OCI-LY1 (cell line): ENCODE results near the gene PRLR.
"Not testable (repeated sequence)": the region's sequence is repeated elsewhere in the genome, so short reads cannot be mapped to it uniquely, and the experiment has no call there.

Source experiments
- H2AFZ ChIP-seq: fragments of 200-600 bp; sonication (generic), shearing (Covaris generic); 2 replicates; pipeline ENCODE4 v1.6.0; 2014; ENCODE audit warnings: antibody characterized with exemption, mild to moderate bottlenecking, low read length
- H3F3A ChIP-seq: fragments of 200-600 bp; sonication (generic), shearing (Covaris generic); 2 replicates; pipeline ENCODE4 v1.6.0; 2014; ENCODE audit warnings: mild to moderate bottlenecking, antibody characterized with exemption, low read length, moderate library complexity; ENCODE audit not compliant: insufficient read depth
- H3K27ac ChIP-seq: fragments of 200-600 bp; sonication (generic); 2 replicates; pipeline ENCODE4 v1.5.1; 2014; ENCODE audit warnings: low read length, mixed run types, mild to moderate bottlenecking, low read depth; ENCODE audit not compliant: poor library complexity, severe bottlenecking
- H3K27me3 ChIP-seq: fragments of 200-600 bp; sonication (generic); 2 replicates; pipeline ENCODE4 v1.6.0; 2014; ENCODE audit warnings: antibody characterized with exemption, mild to moderate bottlenecking, low read length, moderate library complexity; ENCODE audit not compliant: insufficient read depth
- H3K36me3 ChIP-seq: fragments of 200-600 bp; sonication (generic); 2 replicates; pipeline ENCODE4 v1.6.1; 2014; ENCODE audit warnings: mild to moderate bottlenecking, antibody characterized with exemption, low read length, moderate library complexity, mixed read lengths; ENCODE audit not compliant: insufficient read depth
- H3K4me1 ChIP-seq: fragments of 200-600 bp; sonication (generic); 2 replicates; pipeline ENCODE4 v1.5.1; 2014; ENCODE audit warnings: mild to moderate bottlenecking, low read length, moderate library complexity; ENCODE audit not compliant: insufficient read depth, severe bottlenecking
- H3K4me2 ChIP-seq: fragments of 200-600 bp; sonication (generic), shearing (Covaris generic); 2 replicates; pipeline ENCODE4 v1.6.1; 2014; ENCODE audit warnings: low read length
- H3K4me3 ChIP-seq: fragments of 200-600 bp; sonication (generic); 2 replicates; pipeline ENCODE4 v1.5.1; 2014; ENCODE audit warnings: low read length, low read depth, mild to moderate bottlenecking, mixed read lengths; ENCODE audit not compliant: poor library complexity, severe bottlenecking
- H3K79me2 ChIP-seq: fragments of 200-600 bp; shearing (Covaris generic); 2 replicates; pipeline ENCODE4 v1.6.1; 2016; ENCODE audit warnings: mixed run types, low read length, mixed read lengths; ENCODE audit not compliant: insufficient read depth
- H3K9ac ChIP-seq: fragments of 200-600 bp; sonication (generic), shearing (Covaris generic); 2 replicates; pipeline ENCODE4 v1.6.1; 2014; ENCODE audit warnings: mild to moderate bottlenecking, low read length, mixed read lengths
- H3K9me2 ChIP-seq: fragments of 200-600 bp; sonication (generic), shearing (Covaris generic); 2 replicates; pipeline ENCODE4 v1.6.1; 2014; ENCODE audit warnings: low read depth, mild to moderate bottlenecking, low read length, mixed read lengths
- H3K9me3 ChIP-seq: fragments of 200-600 bp; shearing (Covaris generic); 2 replicates; pipeline ENCODE4 v1.6.1; 2014; ENCODE audit warnings: low read length, mixed read lengths
- H4K20me1 ChIP-seq: fragments of 200-600 bp; sonication (generic), shearing (Covaris generic); 2 replicates; pipeline ENCODE4 v1.6.0; 2016; ENCODE audit warnings: mild to moderate bottlenecking, low read length; ENCODE audit not compliant: insufficient read depth
- EZH2 ChIP-seq: fragments of 200-600 bp; sonication (generic), shearing (Covaris generic); IDR thresholded peaks from 2 replicates; pipeline ENCODE4 v1.8.0; 2017; ENCODE audit warnings: borderline replicate concordance, mixed run types, mild to moderate bottlenecking, antibody characterized with exemption, low read length, moderate library complexity, mixed read lengths
- TF ChIP-seq, protein P1 (sequence below): fragments of 200-600 bp; sonication (generic), shearing (Covaris generic); IDR thresholded peaks from 2 replicates; pipeline ENCODE4 v1.5.1; 2017; ENCODE audit warnings: mild to moderate bottlenecking, antibody characterized with exemption, low read length, moderate library complexity, mixed read lengths

Gene PRLR

GRCh38 chr5:35247648-35248034 is 17.4 kb upstream of the PRLR start:
- no peaks in the 10 kb centered on the region for H3F3A ChIP-seq
- H3K27ac ChIP-seq: no peak overlapping the region
- no peak overlapping the region for H3K4me2 ChIP-seq
- no peaks in the 10 kb centered on the region for H3K4me1 ChIP-seq
- no peaks in the 10 kb centered on the region for H3K36me3 ChIP-seq
- no peaks in the 10 kb centered on the region for H3K9me2 ChIP-seq
- TF ChIP-seq, protein P1, sequence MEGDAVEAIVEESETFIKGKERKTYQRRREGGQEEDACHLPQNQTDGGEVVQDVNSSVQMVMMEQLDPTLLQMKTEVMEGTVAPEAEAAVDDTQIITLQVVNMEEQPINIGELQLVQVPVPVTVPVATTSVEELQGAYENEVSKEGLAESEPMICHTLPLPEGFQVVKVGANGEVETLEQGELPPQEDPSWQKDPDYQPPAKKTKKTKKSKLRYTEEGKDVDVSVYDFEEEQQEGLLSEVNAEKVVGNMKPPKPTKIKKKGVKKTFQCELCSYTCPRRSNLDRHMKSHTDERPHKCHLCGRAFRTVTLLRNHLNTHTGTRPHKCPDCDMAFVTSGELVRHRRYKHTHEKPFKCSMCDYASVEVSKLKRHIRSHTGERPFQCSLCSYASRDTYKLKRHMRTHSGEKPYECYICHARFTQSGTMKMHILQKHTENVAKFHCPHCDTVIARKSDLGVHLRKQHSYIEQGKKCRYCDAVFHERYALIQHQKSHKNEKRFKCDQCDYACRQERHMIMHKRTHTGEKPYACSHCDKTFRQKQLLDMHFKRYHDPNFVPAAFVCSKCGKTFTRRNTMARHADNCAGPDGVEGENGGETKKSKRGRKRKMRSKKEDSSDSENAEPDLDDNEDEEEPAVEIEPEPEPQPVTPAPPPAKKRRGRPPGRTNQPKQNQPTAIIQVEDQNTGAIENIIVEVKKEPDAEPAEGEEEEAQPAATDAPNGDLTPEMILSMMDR: no peak
- TF ChIP-seq EZH2: no peak
- H3K9ac ChIP-seq: no peak overlapping the region
- H2AFZ ChIP-seq: no peak overlapping the region
- no peaks in the 10 kb centered on the region for H3K27me3 ChIP-seq
- no peaks in the 10 kb centered on the region for H3K9me3 ChIP-seq
- no peaks in the 10 kb centered on the region for H4K20me1 ChIP-seq
- H3K4me3 ChIP-seq: no peak overlapping the region
- no peaks in the 10 kb centered on the region for H3K79me2 ChIP-seq

DNA sequence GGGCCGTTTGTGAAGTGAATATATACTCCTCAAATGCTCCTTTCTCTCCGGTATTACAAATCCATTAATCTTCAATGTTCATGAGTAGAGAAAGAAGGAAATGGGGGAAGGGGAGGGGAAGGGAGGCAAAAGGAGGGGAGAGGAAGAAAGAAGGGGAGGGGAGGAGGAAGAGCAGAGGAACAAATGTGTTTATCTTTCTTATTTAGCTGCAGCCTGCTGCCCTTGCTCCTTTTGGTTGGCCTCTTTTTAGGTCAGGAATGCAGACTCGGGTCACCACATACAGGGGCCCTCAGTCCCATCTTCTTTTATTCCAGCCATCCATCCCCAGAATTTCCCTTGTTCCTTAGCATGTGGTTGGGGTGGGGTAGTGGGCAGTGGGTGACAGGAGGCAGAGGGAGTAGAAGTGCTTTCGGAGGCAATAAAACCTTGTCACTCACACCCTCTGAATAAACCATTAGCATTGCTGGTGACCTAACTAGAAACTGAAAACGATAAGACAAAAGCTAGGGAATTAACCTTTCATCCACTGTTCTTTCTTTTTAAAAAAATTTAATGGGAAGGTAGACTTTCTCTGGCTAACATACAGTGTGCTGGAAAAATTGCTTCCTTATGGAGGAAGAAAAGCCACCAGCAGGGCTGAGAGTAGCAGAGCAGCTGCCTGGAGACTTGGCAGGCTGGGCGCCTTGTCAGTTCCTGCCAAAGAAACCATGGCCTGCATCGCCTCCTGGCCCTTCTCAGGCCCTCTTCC is 16.8 kb upstream of the PRLR start:
- H3K9me3 ChIP-seq: no peaks in the 10 kb centered on the region
- no peaks in the 10 kb centered on the region for H4K20me1 ChIP-seq
- H3K4me1 ChIP-seq: no peaks in the 10 kb centered on the region
- no peaks in the 10 kb centered on the region for H3K79me2 ChIP-seq
- no peaks in the 10 kb centered on the region for H3K27me3 ChIP-seq
- H3F3A ChIP-seq: no peaks in the 10 kb centered on the region
- no peak overlapping the region for H3K9ac ChIP-seq
- TF ChIP-seq, protein P1: no peak
- TF ChIP-seq EZH2: no peak
- no peak overlapping the region for H3K27ac ChIP-seq
- H2AFZ ChIP-seq: no peak overlapping the region
- H3K4me3 ChIP-seq: no peak overlapping the region
- no peaks in the 10 kb centered on the region for H3K36me3 ChIP-seq
- no peak overlapping the region for H3K4me2 ChIP-seq
- no peaks in the 10 kb centered on the region for H3K9me2 ChIP-seq

DNA sequence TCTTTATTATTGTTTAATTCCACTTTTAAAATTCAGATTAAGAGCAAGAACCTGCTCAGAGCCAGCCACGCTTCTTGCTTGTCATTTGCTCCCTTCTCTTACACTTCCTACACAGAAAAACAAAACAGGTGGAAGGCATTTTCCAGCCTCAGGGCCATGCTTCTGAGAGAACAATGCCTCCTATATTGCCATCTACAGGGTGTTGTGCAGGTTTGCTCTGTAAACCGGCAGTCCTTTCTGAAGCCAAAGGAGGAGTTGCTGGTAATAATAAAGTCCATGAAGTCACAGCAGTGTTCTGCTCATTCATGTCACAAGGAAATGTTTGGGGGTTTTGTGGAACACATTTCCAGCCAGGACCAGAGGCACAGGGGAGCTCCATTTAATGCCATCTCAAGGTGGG is 16.1 kb upstream of the PRLR start:
- Histone ChIP-seq H3K4me2 (no peak overlapping the region), H3K9me2 (no peaks in the 10 kb centered on the region), H3K9ac (no peak overlapping the region), H2AFZ (no peak overlapping the region), H3K27me3 (no peaks in the 10 kb centered on the region), H4K20me1 (no peaks in the 10 kb centered on the region), H3K4me1 (no peaks in the 10 kb centered on the region), H3K36me3 (no peaks in the 10 kb centered on the region), H3K9me3 (no peaks in the 10 kb centered on the region), H3F3A (no peaks in the 10 kb centered on the region), H3K4me3 (no peak overlapping the region), H3K79me2 (no peaks in the 10 kb centered on the region), H3K27ac (no peak overlapping the region)
- no peak for TF ChIP-seq EZH2
- TF ChIP-seq, protein P1: no peak

- not testable (repeated sequence) for H3F3A ChIP-seq, H3K36me3 ChIP-seq, H3K9ac ChIP-seq, H3K4me1 ChIP-seq, H3K27me3 ChIP-seq, H3K27ac ChIP-seq, H3K9me2 ChIP-seq, H3K9me3 ChIP-seq, H3K79me2 ChIP-seq, H3K4me3 ChIP-seq, H4K20me1 ChIP-seq, H2AFZ ChIP-seq, H3K4me2 ChIP-seq
These were observed 15.1 kb upstream of the PRLR start for GRCh38 chr5:35245371-35245770.
